ENCODE results near the gene DCAF7. TPM values are rescaled to one million over a fixed set of nuclear protein-coding genes. Genes with fewer than 3 reads are reported as not detected.

The DCAF7 gene
- total RNA-seq, 1 donor from 2014 or later: 128 TPM

- intact Hi-C loops (cut with micrococcal nuclease): no loop called here
Measured at GRCh38 chr17:63543822-63544420, 6.4 kb upstream of the DCAF7 start.

GRCh38 chr17:63544467-63545301 lies 5.6 kb upstream of the DCAF7 start:
- intact Hi-C loops (cut with micrococcal nuclease): no loop called here

DNA sequence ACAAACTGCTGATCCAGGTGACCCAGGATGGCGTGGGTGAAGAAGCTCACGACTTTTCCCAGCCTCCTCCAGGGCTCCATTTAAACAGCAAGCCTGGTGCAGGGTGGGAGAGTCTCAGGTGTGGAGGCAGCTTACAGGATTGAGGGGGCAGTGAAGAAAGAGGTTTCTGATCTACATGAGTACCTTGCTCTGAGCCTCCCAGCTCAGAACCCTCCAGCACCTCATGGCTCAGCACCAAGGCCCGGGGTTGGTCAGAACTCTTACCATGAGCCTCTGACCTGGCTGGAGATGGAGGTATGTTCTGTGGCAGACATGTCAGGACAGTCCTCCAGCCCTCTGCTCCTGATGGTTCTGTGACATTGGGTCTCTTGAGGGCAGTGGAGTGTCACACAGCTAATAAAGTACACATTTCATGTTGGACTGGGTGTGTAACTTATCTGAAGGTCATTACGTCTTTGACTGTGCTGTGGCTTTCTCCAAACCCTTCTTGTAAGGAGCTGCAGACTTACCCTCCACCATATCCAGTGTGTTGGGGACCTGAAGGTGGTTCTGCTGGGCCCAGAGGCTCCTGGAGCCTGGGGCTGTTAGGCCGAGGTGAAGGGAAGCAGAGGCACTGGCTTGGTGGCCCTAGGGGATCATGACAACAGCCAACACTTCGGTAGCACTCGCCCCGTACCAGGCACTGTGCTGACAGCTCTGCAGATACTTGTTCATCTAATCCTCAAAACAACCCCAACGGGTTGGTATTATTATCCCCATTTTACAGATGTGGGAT lies 3.8 kb upstream of the DCAF7 start:
- intact Hi-C loops (cut with micrococcal nuclease): no loop called here

DNA sequence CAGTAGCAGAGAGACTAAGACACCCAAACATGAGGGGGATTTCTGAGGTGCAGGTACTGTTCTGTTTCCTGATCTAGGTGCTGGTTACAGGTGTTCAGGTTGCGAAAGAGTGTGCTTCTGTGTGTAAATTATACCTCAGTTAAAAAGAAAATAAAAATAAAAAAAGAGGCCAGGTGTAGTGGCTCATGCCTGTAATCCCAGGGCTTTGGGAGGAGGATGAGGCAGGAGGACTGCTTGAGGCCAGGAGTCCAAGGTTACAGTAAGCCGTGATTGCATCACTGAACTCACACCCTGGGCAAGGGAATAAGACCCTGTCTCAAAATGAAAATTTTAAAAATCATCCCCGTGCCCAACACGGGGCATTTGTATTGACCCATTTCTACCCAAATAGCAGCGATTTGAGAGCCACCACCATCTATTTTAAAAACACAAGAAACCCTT lies 3.2 kb upstream of the DCAF7 start:
- intact Hi-C loops (cut with micrococcal nuclease): no loop called here

DNA sequence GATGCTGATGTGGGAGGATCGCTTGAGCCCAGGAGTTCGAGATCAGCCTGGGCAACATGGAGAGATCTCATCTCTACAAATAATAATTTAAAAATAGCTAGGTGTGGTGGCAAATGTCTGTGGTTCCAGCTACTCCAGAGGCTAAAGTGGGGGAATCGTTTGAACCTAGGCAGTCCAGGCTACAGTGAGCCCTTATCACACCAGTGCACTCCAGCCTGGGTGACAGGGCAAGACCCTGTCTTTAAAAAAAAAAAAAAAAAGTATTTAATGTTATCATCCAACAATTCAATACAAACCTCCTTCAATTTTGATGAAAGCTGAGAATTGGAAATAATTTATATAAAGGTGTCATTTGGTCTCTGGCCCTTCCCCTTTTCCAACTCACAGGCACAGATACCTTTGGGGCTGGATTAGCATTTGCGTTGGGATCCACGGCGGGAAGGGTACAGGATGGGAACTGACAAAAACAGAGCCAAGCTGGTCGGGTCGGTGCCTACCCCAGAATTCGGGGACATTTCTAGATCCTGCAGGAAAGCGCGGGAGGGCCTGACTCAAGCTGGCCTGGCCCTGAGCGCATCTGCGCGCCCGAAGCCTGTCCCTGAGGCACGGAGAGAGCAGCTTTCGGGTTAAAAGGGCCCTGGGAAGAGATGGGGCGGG lies 860 bp upstream of the DCAF7 start:
- intact Hi-C loops (cut with micrococcal nuclease): no loop called here

DNA sequence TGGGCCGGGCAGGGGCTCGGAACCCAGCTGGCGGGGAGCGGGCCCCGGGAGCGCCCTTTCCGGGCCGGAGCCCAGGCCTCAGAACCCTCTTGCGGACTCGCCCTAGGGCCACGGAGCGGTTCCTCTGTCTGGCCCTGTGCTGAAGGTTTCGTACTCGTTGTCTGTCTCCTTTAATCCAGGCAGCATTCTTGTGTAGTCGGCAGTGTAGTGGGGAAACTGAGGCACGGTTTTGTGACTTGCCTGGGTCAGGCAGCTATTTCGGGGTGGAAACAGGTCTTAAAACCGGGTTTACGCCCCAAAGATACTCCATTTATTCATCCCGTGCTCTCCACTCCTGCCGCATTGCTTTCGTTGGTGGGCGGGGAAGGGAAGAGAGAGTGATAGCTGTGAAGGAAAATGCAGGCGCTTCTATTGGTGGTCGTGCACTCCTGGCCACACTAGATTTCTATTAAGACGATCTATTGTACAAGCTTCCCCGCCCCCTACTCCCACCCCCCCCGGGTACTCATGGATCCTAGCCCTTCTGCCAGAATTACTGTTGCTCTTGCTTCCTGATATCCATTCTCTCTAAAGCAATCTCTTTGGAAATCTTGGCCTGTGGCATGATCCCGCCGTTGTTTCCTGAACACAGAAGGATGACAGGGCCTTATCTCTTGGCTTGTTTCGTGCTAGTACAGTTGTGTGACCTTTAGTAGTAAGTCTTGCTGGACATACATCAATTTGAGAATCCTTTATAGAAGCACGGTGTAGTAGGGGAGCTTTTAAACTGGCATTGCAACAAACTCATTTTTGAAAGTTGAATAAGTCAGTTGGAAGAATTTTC lies 751 bp downstream of the DCAF7 start:
- intact Hi-C loops (cut with micrococcal nuclease): loop anchor here (1.0 to 2.0 kb wide), 8 partner anchors 28 to 292 kb away; partner anchors contain the start of genes CYB561, DDX42, KCNH6 and MAP3K3

DNA sequence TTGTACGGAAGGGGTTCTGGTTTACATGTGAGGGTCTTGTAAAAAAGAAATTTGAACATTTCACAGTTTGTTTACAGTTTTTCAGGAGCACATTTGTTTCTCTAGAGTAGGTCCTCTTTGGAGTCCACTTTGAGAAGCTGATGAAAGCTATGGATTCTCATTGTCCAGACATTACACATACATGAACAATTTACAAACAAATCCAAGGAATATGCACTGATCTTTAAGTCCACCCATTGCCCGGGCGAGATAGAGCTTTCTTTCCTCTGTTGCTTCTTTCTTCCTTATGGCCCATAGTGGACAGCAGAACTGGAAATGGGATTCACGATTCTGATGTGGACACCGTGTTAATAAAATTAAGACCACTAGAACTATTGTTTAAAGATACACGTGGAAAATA lies 1.9 kb downstream of the DCAF7 start:
- intact Hi-C loops (cut with micrococcal nuclease): no loop called here

GRCh38 chr17:63555500-63556156 lies 5.4 kb downstream of the DCAF7 start:
- intact Hi-C loops (cut with micrococcal nuclease): no loop called here

DNA sequence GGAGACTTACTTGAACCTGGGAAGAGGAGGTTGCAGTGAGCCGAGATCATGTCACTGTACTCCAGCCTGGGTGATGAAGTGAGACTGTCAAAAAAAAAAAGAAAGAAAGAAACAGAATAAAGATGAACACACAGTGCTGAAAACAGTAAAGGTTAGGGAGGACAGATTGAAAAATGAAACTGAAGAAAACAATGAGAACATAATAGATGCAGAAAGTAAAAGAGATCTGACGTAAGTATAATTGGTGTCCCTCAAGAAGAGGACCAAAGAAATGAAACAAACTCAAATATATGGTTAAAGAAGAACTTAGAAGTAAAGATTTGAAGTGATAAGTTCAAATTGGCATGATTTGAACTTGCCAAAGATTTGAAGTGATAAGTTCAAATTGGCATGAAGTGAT lies 7.1 kb downstream of the DCAF7 start:
- intact Hi-C loops (cut with micrococcal nuclease): no loop called here

DNA sequence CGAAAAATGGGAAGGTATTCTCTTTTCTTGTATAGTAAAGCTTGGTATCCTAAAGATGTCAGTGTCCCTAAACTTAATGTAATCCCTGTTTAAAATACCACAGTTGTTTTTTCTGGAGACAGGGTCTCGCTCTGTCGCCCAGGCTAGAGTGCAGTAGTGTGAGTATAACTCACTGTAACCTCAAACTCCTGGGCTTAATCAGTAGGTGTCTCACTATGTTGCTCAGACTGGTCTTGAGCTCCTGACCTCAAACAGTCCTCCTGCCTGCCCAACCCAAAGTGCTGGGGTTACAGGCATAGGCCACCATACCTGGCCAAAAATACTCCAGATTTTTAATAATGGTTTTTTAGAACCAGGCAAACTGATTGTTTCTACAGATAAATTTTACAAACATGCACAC lies 8.2 kb downstream of the DCAF7 start:
- intact Hi-C loops (cut with micrococcal nuclease): no loop called here

GRCh38 chr17:63561819-63562218 lies 11.5 kb downstream of the DCAF7 start:
- intact Hi-C loops (cut with micrococcal nuclease): no loop called here

DNA sequence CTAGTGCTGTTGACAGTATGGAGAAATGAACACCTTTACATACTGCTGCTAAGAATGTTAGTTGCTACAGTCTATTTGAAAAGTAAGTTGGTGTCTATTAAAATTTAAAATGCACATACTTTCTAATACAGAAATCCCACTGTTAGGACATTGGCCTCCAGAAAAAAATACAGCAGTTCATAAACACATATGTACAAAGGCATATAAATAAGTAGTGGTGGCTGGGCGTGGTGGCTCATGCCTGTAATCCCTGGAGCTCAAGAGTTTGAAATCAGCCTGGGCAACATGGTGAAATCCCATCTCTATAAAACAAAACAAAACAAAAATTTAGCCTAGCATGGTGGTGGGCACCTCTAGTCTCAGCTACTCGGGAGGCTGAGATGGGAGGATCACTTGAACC lies 13.1 kb downstream of the DCAF7 start:
- intact Hi-C loops (cut with micrococcal nuclease): no loop called here

DNA sequence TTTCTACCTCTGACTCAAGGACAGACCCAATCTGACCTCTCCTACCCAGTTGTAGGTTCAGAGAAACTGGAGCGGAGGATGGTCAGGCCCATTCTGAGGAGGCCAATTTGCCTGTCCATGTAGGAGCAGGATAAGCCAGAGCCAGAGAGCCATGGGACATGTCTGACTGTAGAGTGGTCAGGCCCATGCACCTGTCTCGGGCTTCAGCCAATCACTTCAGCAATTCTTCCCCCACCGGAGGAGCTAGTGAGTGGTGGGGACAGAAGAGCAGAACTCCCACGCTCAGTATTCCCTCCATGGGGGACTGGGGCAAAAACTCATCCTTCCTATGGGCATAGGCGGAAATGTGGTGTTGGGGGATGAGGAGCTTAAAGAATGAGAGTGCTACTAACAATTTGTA lies 14.3 kb downstream of the DCAF7 start:
- intact Hi-C loops (cut with micrococcal nuclease): no loop called here

- intact Hi-C loops (cut with micrococcal nuclease): no loop called here
Measured at GRCh38 chr17:63567229-63567628, 17.0 kb downstream of the DCAF7 start.

GRCh38 chr17:63568563-63568962 lies 18.3 kb downstream of the DCAF7 start:
- intact Hi-C loops (cut with micrococcal nuclease): no loop called here

- intact Hi-C loops (cut with micrococcal nuclease): no loop called here
Measured at GRCh38 chr17:63571632-63572310, 21.5 kb downstream of the DCAF7 start.

GRCh38 chr17:63573634-63574033 lies 23.4 kb downstream of the DCAF7 start:
- intact Hi-C loops (cut with micrococcal nuclease): no loop called here

DNA sequence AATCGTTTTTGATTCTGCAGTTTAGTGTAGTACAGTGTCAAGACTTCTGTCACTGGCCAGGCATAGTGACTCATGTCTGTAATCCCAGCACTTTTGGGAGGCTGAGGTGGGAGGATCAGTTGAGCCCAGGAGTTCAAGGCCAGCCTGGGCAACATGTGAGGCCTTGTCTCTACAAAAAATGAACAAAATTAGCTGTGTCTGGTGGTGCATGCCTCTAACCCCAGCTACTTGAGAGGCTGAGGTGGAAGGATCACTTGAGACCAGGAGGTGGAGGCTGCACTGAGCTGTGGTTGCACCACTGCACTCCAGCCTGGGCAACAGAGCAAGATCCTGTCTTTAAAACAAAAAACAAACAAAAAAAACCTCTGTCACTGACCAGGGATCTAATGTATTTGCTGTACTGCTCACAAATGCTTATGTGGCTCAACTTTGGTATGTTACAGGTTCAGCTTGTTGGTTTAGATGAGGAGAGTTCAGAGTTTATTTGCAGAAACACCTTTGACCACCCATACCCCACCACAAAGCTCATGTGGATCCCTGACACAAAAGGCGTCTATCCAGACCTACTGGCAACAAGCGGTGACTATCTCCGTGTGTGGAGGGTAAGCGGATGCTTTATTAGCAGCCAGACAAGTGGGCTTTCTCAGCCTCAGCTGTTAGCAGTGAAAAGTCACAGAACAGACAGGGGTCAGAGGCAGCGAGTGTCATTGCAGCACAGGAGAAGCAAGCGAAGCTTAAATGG lies 27.9 kb downstream of the DCAF7 start:
- intact Hi-C loops (cut with micrococcal nuclease): no loop called here

GRCh38 chr17:63578769-63579111 lies 28.5 kb downstream of the DCAF7 start:
- intact Hi-C loops (cut with micrococcal nuclease): no loop called here

All from T-helper 2 cell treated with Interferon-gamma antibody and Interleukin-4, amounts not matched to agents 100 ng/mL and 5 ng/mL, for 36 hours (primary cell).